Stimulated activated CD4-positive, alpha-beta T cell treated with anti-CD3 and anti-CD28 coated beads, Interleukin-15, amount 100 ng/mL, for 24 hours (primary cell): ENCODE measurements around the gene ZKSCAN4.

Experiments used
- DNase-seq: peaks from one replicate; pipeline ENCODE4 v3.0.0-alpha.2; 2020

The ZKSCAN4 gene

GRCh38 chr6:28248916-28249315, 3.2 kb downstream of the ZKSCAN4 start:
- DNase-seq, result no peak

- no peak for DNase-seq
These were observed 6.7 kb downstream of the ZKSCAN4 start for GRCh38 chr6:28245206-28245941.

- no peak for DNase-seq
These were observed 8.1 kb downstream of the ZKSCAN4 start for GRCh38 chr6:28243946-28244345.

GRCh38 chr6:28240471-28240870, 11.6 kb downstream of the ZKSCAN4 start:
- no peak for DNase-seq

GRCh38 chr6:28239636-28240035, 12.4 kb downstream of the ZKSCAN4 start:
- DNase-seq, result no peak

- no peak for DNase-seq
These were observed 16.1 kb downstream of the ZKSCAN4 start for GRCh38 chr6:28235912-28236452.

- DNase-seq, result no peak
These were observed 19.3 kb downstream of the ZKSCAN4 start for GRCh38 chr6:28232785-28233184.

- DNase-seq, result no peak
These were observed 25.6 kb downstream of the ZKSCAN4 start for GRCh38 chr6:28226460-28226859.

GRCh38 chr6:28225056-28225834, 26.8 kb downstream of the ZKSCAN4 start, which contains the start of gene ZSCAN9:
TSS of gene ZSCAN9 (plus strand) at chr6:28225275. CDS start at chr6:28227085, 1,810 bp downstream.
- DNase-seq, result peak; percentile 62

- DNase-seq, result no peak
These were observed 27.7 kb downstream of the ZKSCAN4 start for GRCh38 chr6:28224131-28225055.

- no peak for DNase-seq
These were observed 31.6 kb downstream of the ZKSCAN4 start for GRCh38 chr6:28220257-28221133.

- DNase-seq, result peak; percentile 64
These were observed 33.5 kb downstream of the ZKSCAN4 start for GRCh38 chr6:28218312-28219248.

- no peak for DNase-seq
These were observed 34.2 kb downstream of the ZKSCAN4 start for GRCh38 chr6:28217890-28218289.

GRCh38 chr6:28215425-28215824, 36.6 kb downstream of the ZKSCAN4 start:
- DNase-seq, result no peak

- DNase-seq, result no peak
These were observed 38.9 kb downstream of the ZKSCAN4 start for GRCh38 chr6:28213213-28213523.

GRCh38 chr6:28212510-28213212, 39.4 kb downstream of the ZKSCAN4 start:
- DNase-seq, result peak; percentile 79

- DNase-seq, result no peak
These were observed 40.1 kb downstream of the ZKSCAN4 start for GRCh38 chr6:28211840-28212509.

GRCh38 chr6:28209753-28210535, 42.1 kb downstream of the ZKSCAN4 start:
- no peak for DNase-seq
